Uterus (tissue), 4 donors: Measurements from ENCODE around the gene AKT3. TPM values are rescaled to one million over a fixed set of nuclear protein-coding genes. Genes with fewer than 3 reads are reported as not detected.

ENCODE experiments used
- DNase-seq, 2 donors: peaks; one replicate each; pipeline ENCODE4 v3.0.0-alpha.2; 2019 to 2020
- H3K27ac ChIP-seq, 2 donors: fragments of 200-600 bp; sonication (generic); 1 replicate in 1 of 2; 2 replicates in 1 of 2; pipeline ENCODE4 v1.5.1; 2016 to 2018
- H3K27me3 ChIP-seq, 2 donors: fragments of 200-600 bp; sonication (generic); one replicate each; pipeline ENCODE4 v1.5.1; 2018 to 2019; ENCODE audit warnings: control low read depth in 1 of 2
- H3K36me3 ChIP-seq, 2 donors: fragments of 200-600 bp; sonication (generic); one replicate each; pipeline ENCODE4 v1.5.1; 2019; ENCODE audit warnings: control low read depth in 1 of 2
- H3K4me1 ChIP-seq, 2 donors: fragments of 200-600 bp; sonication (generic); one replicate each; pipeline ENCODE4 v1.5.1; 2018 to 2019; ENCODE audit warnings: control low read depth in 1 of 2
- H3K4me3 ChIP-seq, 2 donors: fragments of 200-600 bp; sonication (generic); 1 replicate in 1 of 2; 2 replicates in 1 of 2; pipeline ENCODE4 v1.5.1; 2018 to 2019; ENCODE audit warnings: mild to moderate bottlenecking in 1 of 2
- H3K9me3 ChIP-seq, 2 donors: fragments of 200-600 bp; sonication (generic); one replicate each; pipeline ENCODE4 v1.5.1; 2019; ENCODE audit warnings: control low read depth in 1 of 2
- POLR2A ChIP-seq, 2 donors: fragments of 450-650 bp; IDR thresholded peaks; one replicate each; pipeline ENCODE4 v1.6.1; 2016; ENCODE audit warnings: antibody characterized with exemption in 2 of 2, mild to moderate bottlenecking in 1 of 2, moderate library complexity in 1 of 2
- intact Hi-C: fragments of 100-400 bp; cut with DNase I; formaldehyde crosslinking; loops from one replicate; pipeline ENCODE4 v1.15.1; 2023; ENCODE audit warnings: low total_unique reads
- total RNA-seq, 4 donors: library from RNA; depleted of rRNA in 3 of 4; stranded (reverse); fragments of >200 nt in 3 of 4; gene quantifications; one replicate each; pipeline versions ENCODE4 v1.1.0 to v1.2.4, GENCODE V29; 2014 to 2023
- TF ChIP-seq, protein P1 (sequence below), 4 experiments: fragments of 200-600 bp in 2 of 4; fragments of 450-650 bp in 2 of 4; sonication (generic) in 2 of 4; IDR thresholded peaks; one replicate each; pipeline ENCODE4 v1.5.1; 2016 to 2019; ENCODE audit warnings: antibody characterized with exemption in 4 of 4, mild to moderate bottlenecking in 2 of 4, moderate library complexity in 1 of 4
- donor health status: DM: yes; HTN: yes; CAD: no.

AKT3 gene
- total RNA-seq, 4 donors from 2014 or later, result 39.2 to 227 (median 97.6) TPM

DNA sequence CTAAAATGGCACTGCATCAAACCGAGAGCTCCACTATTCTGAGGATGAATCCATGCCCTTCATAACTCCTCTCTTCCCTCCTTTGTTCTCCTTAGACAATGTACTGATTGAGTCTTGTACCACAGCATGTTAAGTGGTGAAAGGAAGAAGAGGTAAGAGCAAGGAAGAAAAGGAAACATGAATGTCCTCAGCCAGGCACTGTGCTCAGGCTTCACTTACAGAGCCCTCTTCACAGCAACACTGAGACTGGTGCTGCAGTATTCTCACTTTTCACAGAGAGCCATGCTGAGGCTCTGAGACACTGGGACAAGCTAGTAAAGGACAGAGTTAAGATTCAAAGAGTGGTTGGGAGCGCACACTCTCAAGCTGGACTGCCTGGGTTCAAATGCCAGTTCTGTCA is 143.5 kb downstream of the AKT3 start:
- no peaks in the 10 kb centered on the region for H3K27me3 ChIP-seq
- intact Hi-C loops, result no loop called here

DNA sequence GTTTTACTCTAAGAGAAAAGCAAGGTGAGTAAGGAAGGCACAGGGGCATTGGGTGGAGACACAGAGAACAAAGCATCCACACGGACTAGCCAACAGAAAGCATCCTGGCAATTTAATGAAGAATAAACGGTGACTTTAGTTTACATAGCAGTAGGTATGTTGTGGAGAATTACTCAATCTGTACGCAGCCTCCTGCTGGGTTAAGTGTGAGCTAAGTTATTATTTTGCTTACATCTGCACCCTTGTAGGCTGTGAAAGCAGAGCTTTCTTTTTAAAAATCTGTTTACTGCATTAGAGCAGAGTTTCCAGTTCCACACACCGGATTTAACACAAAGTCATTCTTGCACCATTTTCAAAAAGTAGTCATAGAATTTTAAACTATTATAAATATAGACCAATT is 144.5 kb downstream of the AKT3 start:
- H3K4me1 ChIP-seq, result peaks cover 0 to 3% of the 10 kb centered on the region in 2 donors
- intact Hi-C loops, result no loop called here
- no peaks in the 10 kb centered on the region for H3K9me3 ChIP-seq
- TF ChIP-seq, protein P1, sequence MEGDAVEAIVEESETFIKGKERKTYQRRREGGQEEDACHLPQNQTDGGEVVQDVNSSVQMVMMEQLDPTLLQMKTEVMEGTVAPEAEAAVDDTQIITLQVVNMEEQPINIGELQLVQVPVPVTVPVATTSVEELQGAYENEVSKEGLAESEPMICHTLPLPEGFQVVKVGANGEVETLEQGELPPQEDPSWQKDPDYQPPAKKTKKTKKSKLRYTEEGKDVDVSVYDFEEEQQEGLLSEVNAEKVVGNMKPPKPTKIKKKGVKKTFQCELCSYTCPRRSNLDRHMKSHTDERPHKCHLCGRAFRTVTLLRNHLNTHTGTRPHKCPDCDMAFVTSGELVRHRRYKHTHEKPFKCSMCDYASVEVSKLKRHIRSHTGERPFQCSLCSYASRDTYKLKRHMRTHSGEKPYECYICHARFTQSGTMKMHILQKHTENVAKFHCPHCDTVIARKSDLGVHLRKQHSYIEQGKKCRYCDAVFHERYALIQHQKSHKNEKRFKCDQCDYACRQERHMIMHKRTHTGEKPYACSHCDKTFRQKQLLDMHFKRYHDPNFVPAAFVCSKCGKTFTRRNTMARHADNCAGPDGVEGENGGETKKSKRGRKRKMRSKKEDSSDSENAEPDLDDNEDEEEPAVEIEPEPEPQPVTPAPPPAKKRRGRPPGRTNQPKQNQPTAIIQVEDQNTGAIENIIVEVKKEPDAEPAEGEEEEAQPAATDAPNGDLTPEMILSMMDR (IDR thresholded peaks at IDR 0.05), result no peak
- no peaks in the 10 kb centered on the region for H3K36me3 ChIP-seq
- H3K27me3 ChIP-seq, result no peaks in the 10 kb centered on the region
- DNase-seq, result no peak
- no peak overlapping the region for H3K27ac ChIP-seq
- no peak overlapping the region for H3K4me3 ChIP-seq

More for the DNA sequence above, 143.5 kb downstream of the AKT3 start:
- TF ChIP-seq, protein P1 (IDR thresholded peaks at IDR 0.05), result no peak
- DNase-seq, result no peak
- H3K36me3 ChIP-seq, result no peaks in the 10 kb centered on the region
- no peak overlapping the region for H3K4me3 ChIP-seq
- no peak overlapping the region for H3K27ac ChIP-seq
- peaks cover 0 to 3% of the 10 kb centered on the region in 2 donors for H3K4me1 ChIP-seq
- no peaks in the 10 kb centered on the region for H3K9me3 ChIP-seq

DNA sequence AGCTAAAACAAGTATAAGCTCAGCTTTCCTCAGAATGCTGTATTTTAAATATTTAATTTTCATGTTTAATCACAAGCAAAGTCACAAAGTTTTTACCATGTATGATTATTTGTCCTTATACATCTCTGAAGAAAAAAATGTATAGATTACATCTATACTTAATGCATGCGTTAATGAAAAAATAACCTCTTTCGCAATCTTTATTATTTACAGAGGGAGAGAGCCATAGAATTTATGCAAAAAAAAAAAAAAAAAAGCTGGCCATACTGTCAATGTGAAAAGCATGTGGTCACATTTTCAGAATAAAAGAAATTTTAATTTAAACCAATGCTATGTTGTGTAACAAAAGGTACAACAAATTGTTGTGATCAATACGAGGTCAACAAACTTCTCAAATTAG is 148.2 kb downstream of the AKT3 start:
- Histone ChIP-seq H3K4me3 (no peak overlapping the region), H3K27me3 (no peaks in the 10 kb centered on the region), H3K36me3 (no peaks in the 10 kb centered on the region), H3K9me3 (no peaks in the 10 kb centered on the region), H3K4me1 (peaks cover 0 to 3% of the 10 kb centered on the region in 2 donors), H3K27ac (no peak overlapping the region)
- DNase-seq, result no peak
- no peak for TF ChIP-seq POLR2A (IDR thresholded peaks at IDR 0.05)
- TF ChIP-seq, protein P1 (IDR thresholded peaks at IDR 0.05), result no peak
- intact Hi-C loops, result no loop called here

DNA sequence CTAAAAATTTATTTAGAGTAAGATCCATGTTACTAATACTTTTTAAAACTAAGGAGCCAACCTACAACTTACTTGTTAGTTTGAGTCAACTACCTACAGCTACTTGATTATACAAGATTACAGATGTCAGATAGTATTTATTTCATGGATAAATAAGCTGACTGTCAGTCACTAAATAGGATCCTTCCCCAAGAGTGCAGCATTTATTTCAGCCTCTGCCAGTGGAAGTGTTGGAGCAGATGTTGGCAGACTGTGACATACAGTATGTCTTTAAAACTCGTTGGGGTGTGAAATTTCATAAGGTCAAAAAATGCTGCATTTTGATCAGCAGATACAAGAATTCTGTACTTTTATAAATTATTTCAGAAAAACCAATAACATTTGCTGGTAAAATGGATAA is 156.2 kb downstream of the AKT3 start:
- no peaks in the 10 kb centered on the region for H3K36me3 ChIP-seq
- no peak for DNase-seq
- no peaks in the 10 kb centered on the region for H3K4me1 ChIP-seq
- H3K27ac ChIP-seq, result no peak overlapping the region
- H3K4me3 ChIP-seq, result no peak overlapping the region
- TF ChIP-seq POLR2A (IDR thresholded peaks at IDR 0.05), result no peak
- TF ChIP-seq, protein P1 (IDR thresholded peaks at IDR 0.05), result no peak
- intact Hi-C loops, result no loop called here
- no peaks in the 10 kb centered on the region for H3K9me3 ChIP-seq
- H3K27me3 ChIP-seq, result no peaks in the 10 kb centered on the region

DNA sequence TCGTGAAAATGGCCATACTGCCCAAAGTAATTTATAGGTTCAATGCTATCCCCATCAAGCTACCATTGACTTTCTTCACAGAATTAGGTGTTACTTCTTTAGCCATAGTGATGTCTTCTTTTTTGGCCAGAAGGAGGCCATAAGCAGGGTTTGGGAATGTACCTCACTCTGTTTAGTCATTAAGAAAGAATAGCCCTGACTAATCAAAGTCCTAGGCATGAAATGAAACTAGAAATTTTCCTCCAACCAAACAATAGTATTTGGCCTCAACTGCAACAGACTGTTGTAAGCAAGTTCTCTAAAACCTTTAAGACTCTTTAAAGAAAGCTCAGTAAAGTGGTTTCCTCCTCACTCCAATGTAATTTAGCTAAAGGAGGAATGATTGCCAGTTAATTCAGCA is 163.9 kb downstream of the AKT3 start:
- Histone ChIP-seq H3K4me3 (no peak overlapping the region), H3K27me3 (no peaks in the 10 kb centered on the region), H3K36me3 (no peaks in the 10 kb centered on the region), H3K9me3 (no peaks in the 10 kb centered on the region), H3K27ac (no peak overlapping the region), H3K4me1 (no peaks in the 10 kb centered on the region)
- intact Hi-C loops, result no loop called here
- DNase-seq, result no peak
- no peak for TF ChIP-seq POLR2A (IDR thresholded peaks at IDR 0.05)

DNA sequence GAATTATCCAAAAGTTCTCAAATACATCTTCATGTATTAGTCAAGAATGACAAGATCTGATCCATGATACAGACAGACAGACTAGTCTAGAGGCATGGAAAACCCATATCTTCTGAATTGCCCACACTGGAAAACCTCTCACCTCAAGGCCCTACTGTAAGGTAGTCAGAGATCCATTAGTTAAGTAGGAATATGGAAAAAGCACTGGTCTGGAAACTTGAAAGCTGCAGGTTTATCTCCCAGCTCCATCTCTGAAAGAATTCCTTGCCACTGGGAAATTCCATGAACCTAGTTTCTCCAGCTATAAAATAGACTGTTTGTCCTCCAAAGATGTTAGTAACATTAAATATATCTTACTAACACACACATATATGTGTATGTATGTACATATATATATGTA is 169.2 kb downstream of the AKT3 start:
- DNase-seq, result no peak
- H3K9me3 ChIP-seq, result no peaks in the 10 kb centered on the region
- H3K4me3 ChIP-seq, result no peak overlapping the region
- H3K27me3 ChIP-seq, result no peaks in the 10 kb centered on the region
- intact Hi-C loops, result no loop called here
- no peaks in the 10 kb centered on the region for H3K36me3 ChIP-seq
- TF ChIP-seq, protein P1 (IDR thresholded peaks at IDR 0.05), result no peak
- TF ChIP-seq POLR2A (IDR thresholded peaks at IDR 0.05), result no peak
- H3K4me1 ChIP-seq, result no peaks in the 10 kb centered on the region
- no peak overlapping the region for H3K27ac ChIP-seq
